ENCODE results near the gene BCR. TPM values are rescaled to one million over a fixed set of nuclear protein-coding genes. Genes with fewer than 3 reads are reported as not detected.
A peak's percentile ranks its signal among the peaks of the same experiment; 100 is the strongest.

The BCR gene
- polyA plus RNA-seq, 1 experiment: 24.0 TPM

GRCh38 chr22:23279781-23280180, 99.5 kb downstream of the BCR start:
- Histone ChIP-seq H3K36me3 (ENCODE audit: control insufficient read depth, insufficient read depth, low read length) (peaks cover 12% of the 10 kb centered on the region), H3K27me3 (ENCODE audit: control insufficient read depth, insufficient read depth, low read length) (no peaks in the 10 kb centered on the region), H3K4me3 (ENCODE audit: low read depth, low read length) (no peak overlapping the region)
- CTCF ChIA-PET: interaction anchor here (1.2 to 30.2 kb wide), 2 partner anchors 43 to 100 kb away, joined by 3 to 670 read pairs; partner anchors contain the start of gene BCR
- TF ChIP-seq CTCF (IDR thresholded peaks at IDR 0.05; ENCODE audit: insufficient read depth, low read depth, low read length): no peak
- DNase-seq (ENCODE audit: low read depth): no peak
- POLR2A ChIA-PET: no interaction called here

GRCh38 chr22:23280356-23281052, 100.2 kb downstream of the BCR start:
- no peak for DNase-seq (ENCODE audit: low read depth)
- ChIA-PET POLR2A (no interaction called here), CTCF (interaction anchor here (1.2 to 30.2 kb wide), 3 partner anchors 10 to 101 kb away, joined by 5 to 670 read pairs (median 13); partner anchors contain the start of gene BCR)
- Histone ChIP-seq H3K27me3 (ENCODE audit: control insufficient read depth, insufficient read depth, low read length) (no peaks in the 10 kb centered on the region), H3K4me3 (ENCODE audit: low read depth, low read length) (no peak overlapping the region), H3K36me3 (ENCODE audit: control insufficient read depth, insufficient read depth, low read length) (peaks cover 15% of the 10 kb centered on the region)
- no peak for TF ChIP-seq CTCF (IDR thresholded peaks at IDR 0.05; ENCODE audit: insufficient read depth, low read depth, low read length)

GRCh38 chr22:23281053-23281405, 100.7 kb downstream of the BCR start:
- Histone ChIP-seq H3K36me3 (ENCODE audit: control insufficient read depth, insufficient read depth, low read length) (peaks cover 14% of the 10 kb centered on the region), H3K27me3 (ENCODE audit: control insufficient read depth, insufficient read depth, low read length) (no peaks in the 10 kb centered on the region), H3K4me3 (ENCODE audit: low read depth, low read length) (no peak overlapping the region)
- TF ChIP-seq CTCF (IDR thresholded peaks at IDR 0.05; ENCODE audit: insufficient read depth, low read depth, low read length): no peak
- ChIA-PET POLR2A (no interaction called here), CTCF (interaction anchor here (1.0 to 30.2 kb wide), 5 partner anchors 10 to 102 kb away, joined by 5 to 670 read pairs (median 13); partner anchors contain the start of gene BCR)
- DNase-seq (ENCODE audit: low read depth): no peak

- Histone ChIP-seq H3K4me3 (ENCODE audit: low read depth, low read length) (no peak overlapping the region), H3K36me3 (ENCODE audit: control insufficient read depth, insufficient read depth, low read length) (peaks cover 15% of the 10 kb centered on the region), H3K27me3 (ENCODE audit: control insufficient read depth, insufficient read depth, low read length) (no peaks in the 10 kb centered on the region)
- ChIA-PET POLR2A (interaction anchor here (0.5 kb wide), 1 partner anchor 613 kb away, joined by 5 read pairs; the partner anchor contains the start of gene MIF), CTCF (interaction anchor here (0.6 to 30.2 kb wide), 31 partner anchors 9 to 325 kb away, joined by 3 to 670 read pairs (median 6); partner anchors contain the start of genes BCR and RAB36)
- peak; percentile 90 for TF ChIP-seq CTCF (IDR thresholded peaks at IDR 0.05; ENCODE audit: insufficient read depth, low read depth, low read length)
- no peak for DNase-seq (ENCODE audit: low read depth)
Observed at GRCh38 chr22:23281406-23282088, 101.2 kb downstream of the BCR start.

- no peaks in the 10 kb centered on the region for H3K27me3 ChIP-seq (ENCODE audit: control insufficient read depth, insufficient read depth, low read length)
- no peak for TF ChIP-seq CTCF (IDR thresholded peaks at IDR 0.05; ENCODE audit: insufficient read depth, low read depth, low read length)
- no peak for DNase-seq (ENCODE audit: low read depth)
- ChIA-PET POLR2A (interaction anchor here (0.5 kb wide), 1 partner anchor 612 kb away, joined by 5 read pairs; the partner anchor contains the start of gene MIF), CTCF (interaction anchor here (0.6 to 30.2 kb wide), 32 partner anchors 9 to 924 kb away, joined by 3 to 670 read pairs (median 6); partner anchors contain the start of genes BCR and RAB36)
- peaks cover 18% of the 10 kb centered on the region for H3K36me3 ChIP-seq (ENCODE audit: control insufficient read depth, insufficient read depth, low read length)
- no peak overlapping the region for H3K4me3 ChIP-seq (ENCODE audit: low read depth, low read length)
Observed at GRCh38 chr22:23282089-23282501, 101.8 kb downstream of the BCR start.
